GM12874 (cell line): ENCODE results near the gene EEF1G.

ENCODE experiments used
- CTCF ChIP-seq: IDR thresholded peaks from 2 replicates; pipeline ENCODE4 v1.5.1; 2011; ENCODE audit warnings: low read depth, mild to moderate bottlenecking, control low read depth, low read length, moderate library complexity; ENCODE audit not compliant: insufficient read depth

The EEF1G gene

GRCh38 chr11:62513626-62514025, 60.1 kb downstream of the EEF1G start:
- TF ChIP-seq CTCF = no peak

- no peak for TF ChIP-seq CTCF
Observed at GRCh38 chr11:62512961-62513360, 60.7 kb downstream of the EEF1G start.
